ENCODE data around the gene EXOSC5. TPM values are rescaled to one million over a fixed set of nuclear protein-coding genes. Genes with fewer than 3 reads are reported as not detected.

The EXOSC5 gene
- total and polyA plus RNA-seq, 2 of the 13 experiments (the other 11 are each of a cell fraction or from before 2014, with no cell fraction given) = 24.1 to 26.5 TPM

- TF ChIP-seq ZNF768 (CRISPR knock-in tag; IDR thresholded peaks at IDR 0.05) (no peak; the same call in 1 of the 2 replicates), NFYB (CRISPR knock-in tag; IDR thresholded peaks at IDR 0.05) (peak; percentile 81), ERF (CRISPR knock-in tag; IDR thresholded peaks at IDR 0.05) (peak; percentile 87; the same call in 1 of the 2 replicates), ZFP36 (IDR thresholded peaks at IDR 0.05; ENCODE audit: borderline replicate concordance, low read depth, low read length, partially characterized antibody) (no peak), AFF4 (CRISPR knock-in tag; IDR thresholded peaks at IDR 0.05) (no peak), E2F1 (CRISPR knock-in tag; IDR thresholded peaks at IDR 0.05) (no peak; the same call in 1 of the 2 replicates), KDM3A (CRISPR knock-in tag; IDR thresholded peaks at IDR 0.05; ENCODE audit: low read depth) (no peak), ZNF614 (CRISPR knock-in tag; IDR thresholded peaks at IDR 0.05; ENCODE audit: borderline replicate concordance) (peak; percentile 91), AKNA (CRISPR knock-in tag; IDR thresholded peaks at IDR 0.05; ENCODE audit: borderline replicate concordance) (no peak), ZNF609 (CRISPR knock-in tag; IDR thresholded peaks at IDR 0.05; ENCODE audit: borderline replicate concordance) (peak; percentile 37; the same call in 1 of the 2 replicates)
Observed at GRCh38 chr19:41439441-41440222, 42.5 kb upstream of the EXOSC5 start, which contains the start of gene DMAC2 (continued).
